Measurements from ENCODE around the gene VCP. TPM values are rescaled to one million over a fixed set of nuclear protein-coding genes. Genes with fewer than 3 reads are reported as not detected.

The VCP gene
- total RNA-seq, 1 experiment from 2014 or later = 170 TPM

DNA sequence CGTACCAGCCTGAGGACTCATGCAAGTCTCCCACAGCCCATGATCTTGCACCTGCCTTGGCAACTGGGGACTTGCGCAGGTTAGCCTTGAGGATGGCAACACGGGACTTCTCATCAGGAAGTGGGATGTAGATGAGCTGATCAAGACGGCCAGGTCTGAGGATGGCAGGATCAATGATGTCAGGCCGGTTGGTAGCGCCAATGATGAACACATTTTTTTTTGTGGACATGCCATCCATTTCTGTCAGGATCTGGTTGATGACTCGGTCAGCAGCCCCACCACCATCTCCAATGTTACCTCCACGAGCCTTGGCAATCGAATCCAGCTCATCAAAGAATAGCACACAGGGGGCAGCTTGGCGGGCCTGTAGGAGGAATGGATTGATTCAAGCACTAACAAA, 13.0 kb downstream of the VCP start:
- Histone ChIP-seq H3K4me1 (ENCODE audit: control insufficient read depth in 1 of 2, insufficient read depth in 2 of 2, low read length in 2 of 2) (no peaks in the 10 kb centered on the region), H3K27ac (ENCODE audit: low read depth, low read length) (no peak overlapping the region), H3K36me3 (ENCODE audit: control insufficient read depth in 1 of 2, insufficient read depth in 2 of 2, low read length in 2 of 2) (peaks cover 84 to 86% of the 10 kb centered on the region in 2 experiments), H3K79me2 (ENCODE audit: insufficient read depth, low read length) (peaks cover 54% of the 10 kb centered on the region), H2AFZ (ENCODE audit: low read depth, low read length, poor library complexity, severe bottlenecking) (no peak overlapping the region), H3K9me3 (ENCODE audit: control insufficient read depth in 1 of 2, insufficient read depth in 1 of 2, low read depth in 1 of 2, low read length in 2 of 2) (no peaks in the 10 kb centered on the region), H3K9me2 (ENCODE audit: insufficient read depth) (no peaks in the 10 kb centered on the region), H3K4me3 (replicated peaks in 1 of 2; ENCODE audit: low read depth in 1 of 2, low read length in 2 of 2) (no peak overlapping the region), H4K20me1 (ENCODE audit: insufficient read depth) (no peaks in the 10 kb centered on the region; the same call in 1 of the 2 replicates), H3K4me2 (ENCODE audit: low read length) (no peak overlapping the region), H3K27me3 (ENCODE audit: insufficient read depth, low read length) (no peaks in the 10 kb centered on the region), H3K9ac (ENCODE audit: low read length) (no peak overlapping the region)
- BruUV-seq (replicated peaks) = no TSS peak
- CTCF ChIA-PET = no interaction called here
- DNase-seq (ENCODE audit: low read depth, low spot score) = no peak
- TF ChIP-seq, protein P1, sequence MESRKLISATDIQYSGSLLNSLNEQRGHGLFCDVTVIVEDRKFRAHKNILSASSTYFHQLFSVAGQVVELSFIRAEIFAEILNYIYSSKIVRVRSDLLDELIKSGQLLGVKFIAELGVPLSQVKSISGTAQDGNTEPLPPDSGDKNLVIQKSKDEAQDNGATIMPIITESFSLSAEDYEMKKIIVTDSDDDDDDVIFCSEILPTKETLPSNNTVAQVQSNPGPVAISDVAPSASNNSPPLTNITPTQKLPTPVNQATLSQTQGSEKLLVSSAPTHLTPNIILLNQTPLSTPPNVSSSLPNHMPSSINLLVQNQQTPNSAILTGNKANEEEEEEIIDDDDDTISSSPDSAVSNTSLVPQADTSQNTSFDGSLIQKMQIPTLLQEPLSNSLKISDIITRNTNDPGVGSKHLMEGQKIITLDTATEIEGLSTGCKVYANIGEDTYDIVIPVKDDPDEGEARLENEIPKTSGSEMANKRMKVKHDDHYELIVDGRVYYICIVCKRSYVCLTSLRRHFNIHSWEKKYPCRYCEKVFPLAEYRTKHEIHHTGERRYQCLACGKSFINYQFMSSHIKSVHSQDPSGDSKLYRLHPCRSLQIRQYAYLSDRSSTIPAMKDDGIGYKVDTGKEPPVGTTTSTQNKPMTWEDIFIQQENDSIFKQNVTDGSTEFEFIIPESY (IDR thresholded peaks at IDR 0.05; ENCODE audit: extremely low read depth, insufficient replicate concordance, low read length) = no peak
- TF ChIP-seq YY1 (IDR thresholded peaks at IDR 0.05; ENCODE audit: extremely low read depth, insufficient replicate concordance, low read depth, low read length) = no peak
- RAD21 ChIA-PET (ENCODE audit: low non-redundant PET in 1 of 2, low total read pairs in 2 of 2, uncharacterized antibody in 2 of 2, unreplicated experiment in 2 of 2) = no interaction called here
- ATAC-seq = no peak
- intact Hi-C loops (cut with micrococcal nuclease) = no loop called here
- POLR2A ChIA-PET = no interaction called here

- H3K27me3 ChIP-seq (ENCODE audit: insufficient read depth, low read length) = no peaks in the 10 kb centered on the region
- no peaks in the 10 kb centered on the region for H3K9me2 ChIP-seq (ENCODE audit: insufficient read depth)
- H3K4me1 ChIP-seq (ENCODE audit: control insufficient read depth in 1 of 2, insufficient read depth in 2 of 2, low read length in 2 of 2) = no peaks in the 10 kb centered on the region
- ChIA-PET POLR2A (no interaction called here), CTCF (no interaction called here), RAD21 (ENCODE audit: low non-redundant PET in 1 of 2, low total read pairs in 2 of 2, uncharacterized antibody in 2 of 2, unreplicated experiment in 2 of 2) (no interaction called here)
- no peak overlapping the region for H3K4me2 ChIP-seq (ENCODE audit: low read length)
- ATAC-seq (no peak), DNase-seq (ENCODE audit: low read depth, low spot score) (no peak)
- no TSS peak for BruUV-seq (replicated peaks)
- H3K79me2 ChIP-seq (ENCODE audit: insufficient read depth, low read length) = peaks cover 32% of the 10 kb centered on the region
- intact Hi-C loops (cut with micrococcal nuclease) = no loop called here
- no peak overlapping the region for H3K27ac ChIP-seq (ENCODE audit: low read depth, low read length)
- TF ChIP-seq SP1 (IDR thresholded peaks at IDR 0.05; ENCODE audit: low read depth) (no peak), CEBPB (IDR thresholded peaks at IDR 0.05; ENCODE audit: low read depth) (no peak), ELF1 (IDR thresholded peaks at IDR 0.05; ENCODE audit: borderline replicate concordance, low read depth) (no peak), POLR2A (IDR thresholded peaks at IDR 0.05; ENCODE audit: borderline replicate concordance, extremely low read depth, insufficient read depth, insufficient read length) (no peak), EZH2phosphoT487 (IDR thresholded peaks at IDR 0.05; ENCODE audit: borderline replicate concordance) (no peak), CBX3 (IDR thresholded peaks at IDR 0.05; ENCODE audit: low read depth) (no peak), SIN3A (IDR thresholded peaks at IDR 0.05; ENCODE audit: low read depth) (no peak), TCF7L2 (IDR thresholded peaks at IDR 0.05; ENCODE audit: borderline replicate concordance, extremely low read depth, insufficient read depth, insufficient read length) (no peak), ZNF274 (IDR thresholded peaks at IDR 0.05; ENCODE audit: low read depth, low read length) (no peak), JUND (IDR thresholded peaks at IDR 0.05) (no peak), POLR2AphosphoS5 (IDR thresholded peaks at IDR 0.05; ENCODE audit: low read depth, low read length) (no peak), RAD21 (IDR thresholded peaks at IDR 0.05; ENCODE audit: low read depth) (no peak), YY1 (IDR thresholded peaks at IDR 0.05; ENCODE audit: extremely low read depth, insufficient replicate concordance, low read depth, low read length) (no peak), EZH2 (IDR thresholded peaks at IDR 0.05) (no peak), ZFX (IDR thresholded peaks at IDR 0.05) (no peak)
- TF ChIP-seq, protein P2, sequence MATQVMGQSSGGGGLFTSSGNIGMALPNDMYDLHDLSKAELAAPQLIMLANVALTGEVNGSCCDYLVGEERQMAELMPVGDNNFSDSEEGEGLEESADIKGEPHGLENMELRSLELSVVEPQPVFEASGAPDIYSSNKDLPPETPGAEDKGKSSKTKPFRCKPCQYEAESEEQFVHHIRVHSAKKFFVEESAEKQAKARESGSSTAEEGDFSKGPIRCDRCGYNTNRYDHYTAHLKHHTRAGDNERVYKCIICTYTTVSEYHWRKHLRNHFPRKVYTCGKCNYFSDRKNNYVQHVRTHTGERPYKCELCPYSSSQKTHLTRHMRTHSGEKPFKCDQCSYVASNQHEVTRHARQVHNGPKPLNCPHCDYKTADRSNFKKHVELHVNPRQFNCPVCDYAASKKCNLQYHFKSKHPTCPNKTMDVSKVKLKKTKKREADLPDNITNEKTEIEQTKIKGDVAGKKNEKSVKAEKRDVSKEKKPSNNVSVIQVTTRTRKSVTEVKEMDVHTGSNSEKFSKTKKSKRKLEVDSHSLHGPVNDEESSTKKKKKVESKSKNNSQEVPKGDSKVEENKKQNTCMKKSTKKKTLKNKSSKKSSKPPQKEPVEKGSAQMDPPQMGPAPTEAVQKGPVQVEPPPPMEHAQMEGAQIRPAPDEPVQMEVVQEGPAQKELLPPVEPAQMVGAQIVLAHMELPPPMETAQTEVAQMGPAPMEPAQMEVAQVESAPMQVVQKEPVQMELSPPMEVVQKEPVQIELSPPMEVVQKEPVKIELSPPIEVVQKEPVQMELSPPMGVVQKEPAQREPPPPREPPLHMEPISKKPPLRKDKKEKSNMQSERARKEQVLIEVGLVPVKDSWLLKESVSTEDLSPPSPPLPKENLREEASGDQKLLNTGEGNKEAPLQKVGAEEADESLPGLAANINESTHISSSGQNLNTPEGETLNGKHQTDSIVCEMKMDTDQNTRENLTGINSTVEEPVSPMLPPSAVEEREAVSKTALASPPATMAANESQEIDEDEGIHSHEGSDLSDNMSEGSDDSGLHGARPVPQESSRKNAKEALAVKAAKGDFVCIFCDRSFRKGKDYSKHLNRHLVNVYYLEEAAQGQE (IDR thresholded peaks at IDR 0.05; ENCODE audit: low read depth) = no peak
- H3K4me3 ChIP-seq (replicated peaks in 1 of 2; ENCODE audit: low read depth in 1 of 2, low read length in 2 of 2) = no peak overlapping the region
- peaks cover 62 to 65% of the 10 kb centered on the region in 2 experiments for H3K36me3 ChIP-seq (ENCODE audit: control insufficient read depth in 1 of 2, insufficient read depth in 2 of 2, low read length in 2 of 2)
- H3K9ac ChIP-seq (ENCODE audit: low read length) = no peak overlapping the region
- no peaks in the 10 kb centered on the region; the same call in 1 of the 2 replicates for H4K20me1 ChIP-seq (ENCODE audit: insufficient read depth)
- H3K9me3 ChIP-seq (ENCODE audit: control insufficient read depth in 1 of 2, insufficient read depth in 1 of 2, low read depth in 1 of 2, low read length in 2 of 2) = no peaks in the 10 kb centered on the region
- no peak overlapping the region for H2AFZ ChIP-seq (ENCODE audit: low read depth, low read length, poor library complexity, severe bottlenecking)
These were observed 15.2 kb downstream of the VCP start for GRCh38 chr9:35057271-35057620.
